ENCODE measurements around the gene SIX6.

- TF ChIP-seq POLR2A (IDR thresholded peaks at IDR 0.05) (no peak), CTCF (IDR thresholded peaks at IDR 0.05) (no peak)
These were observed 13.0 kb upstream of the SIX6 start for GRCh38 chr14:60495946-60496345.
